H9 (cell line): ENCODE data around the gene DNER. TPM values are rescaled to one million over a fixed set of nuclear protein-coding genes. Genes with fewer than 3 reads are reported as not detected.
"Not testable (repeated sequence)": the region's sequence is repeated elsewhere in the genome, so short reads cannot be mapped to it uniquely, and the experiment has no call there.

Experiments used
- DNase-seq: peaks from one replicate; pipeline ENCODE4 v3.0.0-alpha.2; 2017
- H2AFZ ChIP-seq: one replicate; pipeline ENCODE4 v1.6.1; 2013; ENCODE audit warnings: mild to moderate bottlenecking, low read length, control low read depth, moderate library complexity
- H2AK5ac ChIP-seq: 2 replicates; pipeline ENCODE4 v1.6.1; 2013; ENCODE audit warnings: low read length, control low read depth, mixed read lengths; ENCODE audit not compliant: insufficient read length
- H2BK120ac ChIP-seq: one replicate; pipeline ENCODE4 v1.6.1; 2013; ENCODE audit warnings: low read depth, mild to moderate bottlenecking, low read length, control low read depth, inconsistent platforms; ENCODE audit not compliant: poor library complexity, severe bottlenecking
- H2BK12ac ChIP-seq: 2 replicates; pipeline ENCODE4 v1.6.1; 2013; ENCODE audit warnings: low read length, control low read depth, mixed read lengths, low read depth; ENCODE audit not compliant: insufficient read length
- H2BK15ac ChIP-seq: 2 replicates; pipeline ENCODE4 v1.6.1; 2013; ENCODE audit warnings: low read depth, low read length, control low read depth
- H2BK20ac ChIP-seq: one replicate; pipeline ENCODE4 v1.6.1; 2013; ENCODE audit warnings: low read depth, mild to moderate bottlenecking, low read length, control low read depth, inconsistent platforms; ENCODE audit not compliant: poor library complexity, severe bottlenecking
- H2BK5ac ChIP-seq: 2 replicates; pipeline ENCODE4 v1.6.1; 2013; ENCODE audit warnings: low read length, control low read depth, mixed read lengths; ENCODE audit not compliant: insufficient read length
- H3K14ac ChIP-seq: 2 replicates; pipeline ENCODE4 v1.6.1; 2013; ENCODE audit warnings: low read length, control low read depth; ENCODE audit not compliant: insufficient read depth
- H3K18ac ChIP-seq: 2 replicates; pipeline ENCODE4 v1.6.1; 2013; ENCODE audit warnings: low read depth, mild to moderate bottlenecking, mixed read lengths, low read length, control low read depth; ENCODE audit not compliant: insufficient read length
- H3K23ac ChIP-seq: 2 replicates; pipeline ENCODE4 v1.6.1; 2013; ENCODE audit warnings: low read length, control low read depth, mixed read lengths, low read depth; ENCODE audit not compliant: insufficient read length
- H3K23me2 ChIP-seq: 2 replicates; pipeline ENCODE4 v1.6.1; 2013; ENCODE audit warnings: low read depth, mild to moderate bottlenecking, mixed read lengths, low read length, control low read depth; ENCODE audit not compliant: insufficient read length, poor library complexity, severe bottlenecking
- H3K27ac ChIP-seq: 2 replicates; pipeline ENCODE4 v1.5.1; 2013; ENCODE audit warnings: low read length, control low read depth, mixed read lengths, low read depth; ENCODE audit not compliant: insufficient read length
- H3K27me3 ChIP-seq: 2 replicates; pipeline ENCODE4 v1.6.1; 2013; ENCODE audit warnings: low read length, control low read depth, inconsistent platforms; ENCODE audit not compliant: insufficient read depth
- H3K4ac ChIP-seq: 2 replicates; pipeline ENCODE4 v1.6.1; 2013; ENCODE audit warnings: low read depth, mild to moderate bottlenecking, control low read depth, inconsistent platforms, low read length, moderate library complexity
- H3K4me1 ChIP-seq: 2 replicates; pipeline ENCODE4 v1.6.1; 2013; ENCODE audit warnings: low read length, control low read depth, inconsistent platforms; ENCODE audit not compliant: insufficient read depth
- H3K4me2 ChIP-seq: 2 replicates; pipeline ENCODE4 v1.6.1; 2013; ENCODE audit warnings: low read length, control low read depth, mixed read lengths; ENCODE audit not compliant: insufficient read length, insufficient read depth
- H3K56ac ChIP-seq: 2 replicates; pipeline ENCODE4 v1.6.1; 2013; ENCODE audit warnings: low read depth, mild to moderate bottlenecking, mixed read lengths, low read length, control low read depth; ENCODE audit not compliant: insufficient read length
- H3K79me1 ChIP-seq: 2 replicates; pipeline ENCODE4 v1.6.1; 2013; ENCODE audit warnings: low read depth, mild to moderate bottlenecking, moderate library complexity, low read length, control low read depth, inconsistent platforms; ENCODE audit not compliant: insufficient read depth, poor library complexity, severe bottlenecking
- H3K79me2 ChIP-seq: 2 replicates; pipeline ENCODE4 v1.6.1; 2013; ENCODE audit warnings: low read length, control low read depth, inconsistent platforms; ENCODE audit not compliant: insufficient read depth
- H3K9ac ChIP-seq: 2 replicates; pipeline ENCODE4 v1.6.1; 2013; ENCODE audit warnings: low read length, control low read depth, mixed read lengths; ENCODE audit not compliant: insufficient read length; ENCODE audit errors: extremely low read depth
- H3K9me3 ChIP-seq: one replicate; pipeline ENCODE4 v1.6.1; 2013; ENCODE audit warnings: low read depth, low read length, inconsistent platforms; ENCODE audit not compliant: control insufficient read depth
- H3T11ph ChIP-seq: one replicate; pipeline ENCODE4 v1.6.1; 2013; ENCODE audit warnings: mild to moderate bottlenecking, low read length, control low read depth, inconsistent platforms
- H4K20me1 ChIP-seq: one replicate; pipeline ENCODE4 v1.6.1; 2013; ENCODE audit not compliant: control insufficient read depth, insufficient read length, insufficient read depth
- H4K5ac ChIP-seq: 2 replicates; pipeline ENCODE4 v1.6.1; 2013; ENCODE audit warnings: low read depth, mild to moderate bottlenecking, mixed read lengths, low read length, control low read depth; ENCODE audit not compliant: insufficient read length
- H4K8ac ChIP-seq: replicated peaks from 2 replicates; pipeline ENCODE4 v1.6.1; 2013; ENCODE audit warnings: low read length, control low read depth, mixed read lengths, low read depth; ENCODE audit not compliant: insufficient read length
- H4K91ac ChIP-seq: 2 replicates; pipeline ENCODE4 v1.6.1; 2013; ENCODE audit warnings: low read depth, mild to moderate bottlenecking, moderate library complexity, mixed read lengths, low read length, control low read depth; ENCODE audit not compliant: insufficient read length
- H3K27ac Mint-ChIP-seq, 3 experiments: 2 replicates in 2 of 3; 3 replicates in 1 of 3; pipeline ENCODE4 v1.8.0; 2020 to 2021; ENCODE audit warnings: mixed read lengths in 3 of 3, mild to moderate bottlenecking in 1 of 3, moderate library complexity in 1 of 3
- H3K27me3 Mint-ChIP-seq: 2 replicates; pipeline ENCODE4 v1.8.0; 2021; ENCODE audit warnings: low read depth, mild to moderate bottlenecking, moderate library complexity, mixed read lengths
- H3K36me3 Mint-ChIP-seq, 3 experiments: 2 replicates in 2 of 3; 3 replicates in 1 of 3; pipeline ENCODE4 v1.8.0; 2020 to 2021; ENCODE audit warnings: low read depth in 3 of 3, mixed read lengths in 3 of 3; ENCODE audit not compliant: insufficient read depth in 1 of 3
- H3K4me1 Mint-ChIP-seq, 2 experiments: 2 replicates each; pipeline ENCODE4 v1.8.0; 2020; ENCODE audit warnings: mixed read lengths in 2 of 2
- H3K4me3 Mint-ChIP-seq, 2 experiments: 2 replicates in 1 of 2; 3 replicates in 1 of 2; pipeline ENCODE4 v1.8.0; 2020 to 2021; ENCODE audit warnings: mild to moderate bottlenecking in 2 of 2, mixed read lengths in 2 of 2, moderate library complexity in 1 of 2
- H3K9me3 Mint-ChIP-seq, 2 experiments: 2 replicates in 1 of 2; 3 replicates in 1 of 2; pipeline ENCODE4 v1.8.0; 2020; ENCODE audit warnings: mild to moderate bottlenecking in 2 of 2, mixed read lengths in 2 of 2, moderate library complexity in 1 of 2
- WGBS: extraction: QIAGEN DNeasy Blood & Tissue Kit; methylation state at CpG from one replicate; pipeline ENCODE4 v1.1.7; 2013; ENCODE audit warnings: missing lambda C conversion rate, low lambda C conversion rate, mixed read lengths; ENCODE audit not compliant: insufficient read length; ENCODE audit errors: extremely low coverage; 5-methylcytosine and 5-hydroxymethylcytosine counted together
- total RNA-seq: library from RNA; stranded (reverse); gene quantifications from 2 replicates; pipeline ENCODE4 v1.2.1, GENCODE V29; 2021
- TF ChIP-seq, protein P1 (sequence below): fragments of 200-600 bp; sonication (generic); conservative IDR thresholded peaks from 3 replicates; pipeline ENCODE4 v1.8.0; 2021; ENCODE audit warnings: antibody characterized with exemption, mild to moderate bottlenecking

The DNER gene
- total RNA-seq, 1 experiment from 2014 or later = 1.0 TPM

DNA sequence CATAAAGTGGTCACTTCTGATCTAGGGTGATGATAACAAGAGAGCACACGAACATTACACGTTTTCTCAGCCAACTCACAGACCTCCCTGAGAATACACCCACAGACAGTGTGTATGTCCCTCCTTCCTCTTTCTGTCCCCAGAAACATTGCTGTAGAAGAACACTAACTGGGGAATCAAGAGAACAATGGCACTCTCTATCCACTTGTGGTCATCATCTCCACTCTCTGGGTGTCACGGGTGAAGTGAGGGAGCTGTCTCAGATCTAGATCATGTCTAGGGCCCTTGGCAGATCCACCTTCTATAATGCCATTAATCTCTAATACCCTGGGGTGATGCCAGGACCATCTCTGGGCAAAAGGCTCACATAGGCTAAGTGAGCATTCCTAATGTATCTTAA, 97.9 kb downstream of the DNER start:
- Histone ChIP-seq H2BK15ac (no peak overlapping the region), H2AK5ac (no peak overlapping the region), H3K14ac (no peak overlapping the region), H4K5ac (no peak overlapping the region), H2AFZ (no peak overlapping the region), H3K27ac (no peak overlapping the region), H3K9ac (no peak overlapping the region), H3K23me2 (no peaks in the 10 kb centered on the region), H3K4me2 (no peak overlapping the region), H3K4ac (no peak overlapping the region), H3K56ac (no peak overlapping the region), H3T11ph (no peak overlapping the region), H4K20me1 (no peaks in the 10 kb centered on the region), H2BK120ac (no peak overlapping the region), H2BK12ac (no peak overlapping the region), H2BK20ac (no peak overlapping the region), H3K27me3 (no peaks in the 10 kb centered on the region), H4K8ac (no peak overlapping the region), H2BK5ac (no peak overlapping the region), H4K91ac (no peak overlapping the region), H3K79me1 (no peaks in the 10 kb centered on the region), H3K79me2 (no peaks in the 10 kb centered on the region), H3K4me1 (no peaks in the 10 kb centered on the region), H3K9me3 (no peaks in the 10 kb centered on the region), H3K23ac (no peak overlapping the region), H3K18ac (no peak overlapping the region)
- no peaks in the 10 kb centered on the region; a peak in 1 of 5 replicates for H3K9me3 Mint-ChIP-seq
- WGBS = no CpG with 5 or more reads among the region's 3 CpGs
- H3K4me1 Mint-ChIP-seq = peaks cover 0 to 1% of the 10 kb centered on the region in 2 experiments; a peak in 2 of 4 replicates
- H3K36me3 Mint-ChIP-seq = no peaks in the 10 kb centered on the region
- H3K4me3 Mint-ChIP-seq = no peak overlapping the region
- H3K27ac Mint-ChIP-seq = no peak overlapping the region
- no peak for DNase-seq
- no peaks in the 10 kb centered on the region for H3K27me3 Mint-ChIP-seq
- TF ChIP-seq, protein P1, sequence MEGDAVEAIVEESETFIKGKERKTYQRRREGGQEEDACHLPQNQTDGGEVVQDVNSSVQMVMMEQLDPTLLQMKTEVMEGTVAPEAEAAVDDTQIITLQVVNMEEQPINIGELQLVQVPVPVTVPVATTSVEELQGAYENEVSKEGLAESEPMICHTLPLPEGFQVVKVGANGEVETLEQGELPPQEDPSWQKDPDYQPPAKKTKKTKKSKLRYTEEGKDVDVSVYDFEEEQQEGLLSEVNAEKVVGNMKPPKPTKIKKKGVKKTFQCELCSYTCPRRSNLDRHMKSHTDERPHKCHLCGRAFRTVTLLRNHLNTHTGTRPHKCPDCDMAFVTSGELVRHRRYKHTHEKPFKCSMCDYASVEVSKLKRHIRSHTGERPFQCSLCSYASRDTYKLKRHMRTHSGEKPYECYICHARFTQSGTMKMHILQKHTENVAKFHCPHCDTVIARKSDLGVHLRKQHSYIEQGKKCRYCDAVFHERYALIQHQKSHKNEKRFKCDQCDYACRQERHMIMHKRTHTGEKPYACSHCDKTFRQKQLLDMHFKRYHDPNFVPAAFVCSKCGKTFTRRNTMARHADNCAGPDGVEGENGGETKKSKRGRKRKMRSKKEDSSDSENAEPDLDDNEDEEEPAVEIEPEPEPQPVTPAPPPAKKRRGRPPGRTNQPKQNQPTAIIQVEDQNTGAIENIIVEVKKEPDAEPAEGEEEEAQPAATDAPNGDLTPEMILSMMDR = no peak

DNA sequence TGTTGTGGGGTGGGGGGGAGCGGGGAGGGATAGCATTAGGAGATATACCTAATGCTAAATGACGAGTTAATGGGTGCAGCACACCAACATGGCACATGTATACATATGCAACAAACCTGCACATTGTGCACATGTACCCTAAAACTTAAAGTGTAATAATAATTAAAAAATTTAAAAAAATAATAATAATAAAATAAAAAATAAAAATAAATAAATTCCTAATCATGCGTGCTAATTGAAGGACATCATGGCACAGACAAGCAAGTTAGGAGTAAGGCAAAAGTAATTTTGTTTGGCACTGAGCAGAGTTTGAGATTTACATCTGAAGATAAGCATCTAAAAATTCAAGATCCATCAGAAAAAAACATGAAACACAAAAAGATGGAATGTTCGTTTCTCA, 100.3 kb downstream of the DNER start:
- H3K23me2 ChIP-seq, H3K9me3 ChIP-seq, H2AFZ ChIP-seq, DNase-seq, H3K4ac ChIP-seq, H3K23ac ChIP-seq, H4K91ac ChIP-seq, H3K9me3 Mint-ChIP-seq, H3K79me2 ChIP-seq, H2BK15ac ChIP-seq, H2BK20ac ChIP-seq, H4K5ac ChIP-seq, H2AK5ac ChIP-seq, H3K4me1 Mint-ChIP-seq, H3K9ac ChIP-seq, H2BK5ac ChIP-seq, H3K14ac ChIP-seq, H2BK12ac ChIP-seq, H3K18ac ChIP-seq, H4K20me1 ChIP-seq, H4K8ac ChIP-seq, H3K4me2 ChIP-seq, H3K4me3 Mint-ChIP-seq, H3K27me3 ChIP-seq, H2BK120ac ChIP-seq, H3K4me1 ChIP-seq, H3K56ac ChIP-seq, H3K27me3 Mint-ChIP-seq, H3K79me1 ChIP-seq, H3T11ph ChIP-seq, H3K27ac ChIP-seq, H3K36me3 Mint-ChIP-seq, H3K27ac Mint-ChIP-seq: not testable (repeated sequence)
- no CpG with 5 or more reads among the region's 4 CpGs for WGBS
